A549 (cell line): ENCODE results near the gene ADAMTS19. TPM values are rescaled to one million over a fixed set of nuclear protein-coding genes. Genes with fewer than 3 reads are reported as not detected.
A peak's percentile ranks its signal among the peaks of the same experiment; 100 is the strongest.

Experiments used
- ATAC-seq, 2 experiments: fragments of 200-7000 bp in 1 of 2; fragments of >200 bp in 1 of 2; cut with Nextera tagmentation in 1 of 2; cut with Tn5 transposase in 1 of 2; 3 replicates each; pipeline versions ENCODE4 v1.8.0 to v1.9.1; 2018 to 2020; ENCODE audit warnings: mild to moderate bottlenecking in 1 of 2, moderate library complexity in 1 of 2
- CTCF ChIA-PET: fragments of 300-600 bp; sonication (Branson Sonifier 250); formaldehyde crosslinking; extraction: SDS; loops from one replicate; lab custom pipeline; 2021; ENCODE audit warnings: antibody characterized with exemption, inconsistent platforms; lab: Yijun Ruan, JAX
- POLR2A ChIA-PET: fragments of 350-600 bp; formaldehyde crosslinking; extraction: SDS; loops from one replicate; lab custom pipeline; 2021; ENCODE audit warnings: antibody characterized with exemption, inconsistent platforms; lab: Yijun Ruan, JAX
- DNase-seq, 2 experiments: peaks; one replicate each; pipeline versions ENCODE4 v3.0.0 to v3.0.0-alpha.2; 2011 to 2016; ENCODE audit warnings: low read depth in 1 of 2, low spot score in 1 of 2
- FAIRE-seq: peaks from 2 replicates; lab custom pipeline; 2011; peaks lifted over from hg19 to GRCh38; lab: Jason Lieb, UNC
- H3K27ac ChIP-seq, 2 experiments: fragments of >200 bp; sonication (Bioruptor Twin); formaldehyde crosslinking; 3 replicates each; pipeline ENCODE4 v1.5.1; 2016 to 2017
- H3K4me1 ChIP-seq: fragments of >200 bp; sonication (Bioruptor Twin); formaldehyde crosslinking; 3 replicates; pipeline ENCODE4 v1.6.1; 2016
- H3K4me2 ChIP-seq: fragments of >200 bp; sonication (Bioruptor Twin); formaldehyde crosslinking; 3 replicates; pipeline ENCODE4 v1.6.1; 2016
- H3K4me3 ChIP-seq: fragments of >200 bp; sonication (Bioruptor Twin); formaldehyde crosslinking; 3 replicates; pipeline ENCODE4 v1.5.1; 2016
- H3K9me3 ChIP-seq: fragments of >200 bp; sonication (Bioruptor Twin); formaldehyde crosslinking; 3 replicates; pipeline ENCODE4 v1.6.1; 2016
- BHLHE40 ChIP-seq: IDR thresholded peaks from 2 replicates; pipeline ENCODE4 v1.6.1; 2012; ENCODE audit warnings: low read depth, low read length, inconsistent platforms
- CBX8 ChIP-seq: fragments of 200-600 bp; sonication (generic); IDR thresholded peaks from 2 replicates; pipeline ENCODE4 v1.6.1; 2016
- CEBPB ChIP-seq, 2 experiments: fragments of >200 bp in 1 of 2; sonication (Bioruptor Twin) in 1 of 2; formaldehyde crosslinking in 1 of 2; IDR thresholded peaks; 2 replicates each; pipeline ENCODE4 v1.6.1; 2012 to 2016
- CHD2 ChIP-seq: fragments of 150-350 bp; IDR thresholded peaks from 2 replicates; pipeline ENCODE4 v1.6.1; 2014; ENCODE audit warnings: low read length; ENCODE audit not compliant: partially characterized antibody
- EP300 ChIP-seq, 2 experiments: fragments of >200 bp; sonication (Bioruptor Twin); formaldehyde crosslinking; IDR thresholded peaks; 2 replicates in 1 of 2; 3 replicates in 1 of 2; pipeline ENCODE4 v1.6.1; 2016 to 2017
- HDAC2 ChIP-seq: fragments of 200-600 bp; sonication (generic); IDR thresholded peaks from 2 replicates; pipeline ENCODE4 v1.6.1; 2016
- HES2 ChIP-seq: fragments of >200 bp; sonication (Bioruptor Twin); formaldehyde crosslinking; IDR thresholded peaks from 2 replicates; pipeline ENCODE4 v1.6.1; 2016
- HEYL ChIP-seq: fragments of 250-450 bp; sonication (Bioruptor Pico); IDR thresholded peaks from 2 replicates; pipeline ENCODE4 v1.8.0; 2021; ENCODE audit warnings: mild to moderate bottlenecking, moderate library complexity
- HOXB13 ChIP-seq: fragments of 250-450 bp; sonication (Bioruptor Pico); IDR thresholded peaks from 2 replicates; pipeline ENCODE4 v1.5.0; 2020; ENCODE audit warnings: low read depth, mild to moderate bottlenecking, moderate library complexity
- JUN ChIP-seq, 2 experiments: fragments of >200 bp; sonication (Bioruptor Twin); formaldehyde crosslinking; IDR thresholded peaks; 2 replicates in 1 of 2; 3 replicates in 1 of 2; pipeline ENCODE4 v1.6.1; 2016 to 2017
- KDM5A ChIP-seq: fragments of 200-600 bp; sonication (generic); IDR thresholded peaks from 2 replicates; pipeline ENCODE4 v1.6.1; 2016; ENCODE audit warnings: antibody characterized with exemption, mild to moderate bottlenecking
- MAFK ChIP-seq: fragments of 450-650 bp; IDR thresholded peaks from 2 replicates; pipeline ENCODE4 v1.6.1; 2014; ENCODE audit not compliant: partially characterized antibody
- MAZ ChIP-seq: fragments of 150-350 bp; IDR thresholded peaks from 2 replicates; pipeline ENCODE4 v1.6.1; 2014; ENCODE audit warnings: antibody characterized with exemption, low read depth, low read length, borderline replicate concordance
- MYC ChIP-seq: IDR thresholded peaks from 2 replicates; pipeline ENCODE4 v1.6.1; 2012; ENCODE audit warnings: mild to moderate bottlenecking, inconsistent platforms, low read length, improper control_type of control experiment, borderline replicate concordance
- NFE2L2 ChIP-seq: fragments of 150-350 bp; conservative IDR thresholded peaks from 2 replicates; pipeline ENCODE4 v1.6.1; 2014; ENCODE audit warnings: low read length
- RARB ChIP-seq: fragments of 250-450 bp; sonication (Bioruptor Pico); IDR thresholded peaks from 2 replicates; pipeline ENCODE4 v1.8.0; 2021; ENCODE audit warnings: mild to moderate bottlenecking, moderate library complexity
- RNF2 ChIP-seq: fragments of 200-600 bp; sonication (generic); IDR thresholded peaks from 2 replicates; pipeline ENCODE4 v1.6.1; 2016; ENCODE audit warnings: low read depth, mild to moderate bottlenecking, antibody characterized with exemption, moderate library complexity, borderline replicate concordance
- SREBF2 ChIP-seq: fragments of 450-650 bp; IDR thresholded peaks from 2 replicates; pipeline ENCODE4 v1.6.1; 2014; ENCODE audit warnings: mild to moderate bottlenecking, moderate library complexity
- TFCP2L1 ChIP-seq: fragments of 250-450 bp; sonication (Bioruptor Pico); IDR thresholded peaks from 2 replicates; pipeline ENCODE4 v1.5.0; 2021; ENCODE audit warnings: mild to moderate bottlenecking
- TP53 ChIP-seq: fragments of 250-450 bp; sonication (Bioruptor Pico); IDR thresholded peaks from 2 replicates; pipeline ENCODE4 v1.5.0; 2021; ENCODE audit warnings: mild to moderate bottlenecking, moderate library complexity
- USF2 ChIP-seq: fragments of 450-650 bp; IDR thresholded peaks from 2 replicates; pipeline ENCODE4 v1.6.1; 2014; ENCODE audit warnings: antibody characterized with exemption
- ZFP36 ChIP-seq: fragments of 450-650 bp; IDR thresholded peaks from 2 replicates; pipeline ENCODE4 v1.6.1; 2014; ENCODE audit warnings: borderline replicate concordance; ENCODE audit not compliant: partially characterized antibody
- ZSCAN20 ChIP-seq: fragments of 250-450 bp; sonication (Bioruptor Pico); IDR thresholded peaks from 2 replicates; pipeline ENCODE4 v1.8.0; 2022; ENCODE audit warnings: mild to moderate bottlenecking, moderate library complexity
- WGBS: methylation state at CpG from one replicate; pipeline ENCODE4 v1.1.6; 2017; ENCODE audit errors: missing lambda C conversion rate; 5-methylcytosine and 5-hydroxymethylcytosine counted together
- polyA plus RNA-seq, 4 experiments: library from polyadenylated mRNA; depleted of rRNA in 3 of 4; stranded (reverse); fragments of >200 nt; fragmentation: RNase III in 1 of 4; extraction: RNeasy Plus Mini Kit Qiagen cat#74134 plus additional on column Dnase treatment in 1 of 4; gene quantifications; 2 replicates in 3 of 4; 3 replicates in 1 of 4; pipeline ENCODE4 v1.2.3, GENCODE V29; 2011 to 2017
- TF ChIP-seq, protein P1 (sequence below): IDR thresholded peaks from 2 replicates; pipeline ENCODE4 v1.6.1; 2012

Gene ADAMTS19
- polyA plus RNA-seq, 2 of the 4 experiments (the other 2 are of a cell fraction) = not detected

GRCh38 chr5:129448654-129449053 is 11.4 kb upstream of the ADAMTS19 start (continued):
- TF ChIP-seq USF2 (no peak), BHLHE40 (no peak), MAFK (no peak)
- TF ChIP-seq, protein P1, sequence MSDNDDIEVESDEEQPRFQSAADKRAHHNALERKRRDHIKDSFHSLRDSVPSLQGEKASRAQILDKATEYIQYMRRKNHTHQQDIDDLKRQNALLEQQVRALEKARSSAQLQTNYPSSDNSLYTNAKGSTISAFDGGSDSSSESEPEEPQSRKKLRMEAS = no peak

DNA sequence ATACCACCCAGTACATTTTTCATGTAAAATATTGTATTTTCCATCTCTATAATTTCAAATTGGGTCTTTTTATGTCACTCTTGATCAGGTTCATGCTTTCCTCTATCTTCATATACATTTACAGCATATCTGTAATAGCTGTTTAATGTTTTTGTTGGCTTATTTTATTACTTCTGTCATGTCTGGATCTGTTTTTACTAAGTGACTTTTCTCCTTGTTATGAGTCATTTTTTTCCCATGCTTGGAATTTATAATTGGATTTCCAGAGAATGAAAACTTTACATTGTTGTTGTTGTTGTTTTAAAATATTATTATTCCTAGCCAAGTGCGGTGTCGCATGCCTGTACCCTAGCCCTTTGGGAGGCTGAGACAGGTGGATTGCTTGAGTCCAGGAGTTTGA is 5.6 kb upstream of the ADAMTS19 start:
- Histone ChIP-seq H3K4me3 (no peak overlapping the region), H3K4me2 (no peak overlapping the region), H3K4me1 (no peaks in the 10 kb centered on the region), H3K27ac (no peak overlapping the region), H3K9me3 (no peaks in the 10 kb centered on the region)
- ChIA-PET CTCF (no interaction called here), POLR2A (no interaction called here)
- FAIRE-seq = no peak
- 79% methylated on average over 2 of the region's 2 CpGs for WGBS
- no peak for TF ChIP-seq CBX8
- no peak for TF ChIP-seq RARB (CRISPR knock-in tag)
- TF ChIP-seq CHD2 = no peak
- TF ChIP-seq MYC = no peak
- TF ChIP-seq NFE2L2 = no peak
- TF ChIP-seq USF2 = no peak
- no peak for ATAC-seq
- DNase-seq = no peak

GRCh38 chr5:129459450-129459776 is 685 bp upstream of the ADAMTS19 start:
- POLR2A ChIA-PET = no interaction called here
- FAIRE-seq = no peak
- peak overlapping the region; percentile 43; the same call in 1 of the 3 replicates for H3K4me3 ChIP-seq

DNA sequence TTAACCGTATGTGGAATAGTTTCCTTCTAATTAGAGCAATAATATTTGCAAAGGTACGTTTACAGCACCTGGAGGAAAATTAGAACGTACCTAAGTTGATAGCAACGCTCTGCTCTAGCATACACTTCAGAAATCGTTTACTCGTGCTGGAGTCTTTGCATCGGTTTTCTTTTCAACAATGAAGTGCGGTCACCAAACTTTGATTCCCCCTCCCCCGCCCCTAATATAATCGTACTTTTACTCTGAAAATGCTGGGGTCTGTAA is 506 bp downstream of the ADAMTS19 start:
- Histone ChIP-seq H3K4me1 (peaks cover 12% of the 10 kb centered on the region), H3K4me2 (peak overlapping the region; percentile 98), H3K9me3 (no peaks in the 10 kb centered on the region), H3K27ac (no peak overlapping the region), H3K4me3 (peak overlapping the region; percentile 43)
- CTCF ChIA-PET = interaction anchor here (1.7 kb wide), 1 partner anchor 19 kb away, joined by 4 read pairs; no protein-coding TSS in a partner anchor
- FAIRE-seq (no peak), DNase-seq (no peak), ATAC-seq (peak in 1 of 2 experiments; percentile 29; a peak in 3 of 6 replicates)
- WGBS = 6% methylated on average over 10 of the region's 10 CpGs
- TF ChIP-seq CBX8 (peak; percentile 97), HDAC2 (no peak), ZFP36 (peak; percentile 19), RNF2 (peak; percentile 96)
- POLR2A ChIA-PET = no interaction called here

More at GRCh38 chr5:129459450-129459776, 685 bp upstream of the ADAMTS19 start:
- 70% methylated on average over 11 of the region's 11 CpGs for WGBS
- Histone ChIP-seq H3K27ac (no peak overlapping the region), H3K9me3 (no peaks in the 10 kb centered on the region), H3K4me2 (peak overlapping the region; percentile 98), H3K4me1 (peaks cover 12% of the 10 kb centered on the region)
- CTCF ChIA-PET = no interaction called here
- ATAC-seq (no peak), DNase-seq (no peak)
- no peak for TF ChIP-seq BHLHE40
- TF ChIP-seq ZSCAN20 = no peak
- no peak for TF ChIP-seq TFCP2L1 (CRISPR knock-in tag)
- TF ChIP-seq RARB (CRISPR knock-in tag) = no peak
- TF ChIP-seq CHD2 = no peak
- TF ChIP-seq HOXB13 = no peak
- no peak for TF ChIP-seq JUN (IDR thresholded peaks at IDR 0.05)
- no peak for TF ChIP-seq NFE2L2
- TF ChIP-seq EP300 (IDR thresholded peaks at IDR 0.05) = no peak
- no peak for TF ChIP-seq HEYL (CRISPR knock-in tag)
- no peak for TF ChIP-seq KDM5A
- no peak for TF ChIP-seq CEBPB (IDR thresholded peaks at IDR 0.05)
- TF ChIP-seq HES2 = no peak
- TF ChIP-seq MAZ = no peak
- TF ChIP-seq, protein P1 = no peak
- no peak for TF ChIP-seq SREBF2
- no peak for TF ChIP-seq TP53 (CRISPR knock-in tag)
